ENCODE results near the gene PYGO1.

The PYGO1 gene

GRCh38 chr15:55589287-55589686, 1.1 kb upstream of the PYGO1 start:
- no peak overlapping the region for H3K27ac Mint-ChIP-seq
- peaks cover 48% of the 10 kb centered on the region for H3K27me3 Mint-ChIP-seq
- ATAC-seq, result no peak
- peaks cover 3% of the 10 kb centered on the region for H3K9me3 Mint-ChIP-seq
- no peaks in the 10 kb centered on the region for H3K4me1 Mint-ChIP-seq
- H3K4me3 Mint-ChIP-seq, result peak overlapping the region; percentile 63
- H3K36me3 Mint-ChIP-seq, result no peaks in the 10 kb centered on the region

GRCh38 chr15:55588815-55589115, 620 bp upstream of the PYGO1 start:
- Mint-ChIP-seq H3K9me3 (peaks cover 3% of the 10 kb centered on the region), H3K27ac (no peak overlapping the region), H3K4me3 (no peak overlapping the region), H3K27me3 (peaks cover 53% of the 10 kb centered on the region), H3K4me1 (no peaks in the 10 kb centered on the region), H3K36me3 (no peaks in the 10 kb centered on the region)
- no peak for ATAC-seq

GRCh38 chr15:55587321-55588069, 650 bp downstream of the PYGO1 start:
- H3K36me3 Mint-ChIP-seq, result no peaks in the 10 kb centered on the region
- H3K27me3 Mint-ChIP-seq, result peaks cover 55% of the 10 kb centered on the region
- no peak overlapping the region for H3K27ac Mint-ChIP-seq
- ATAC-seq, result peak; percentile 57
- no peaks in the 10 kb centered on the region for H3K4me1 Mint-ChIP-seq
- no peaks in the 10 kb centered on the region for H3K9me3 Mint-ChIP-seq
- peak overlapping the region; percentile 63 for H3K4me3 Mint-ChIP-seq

GRCh38 chr15:55586808-55587207, 1.3 kb downstream of the PYGO1 start:
- no peak for ATAC-seq
- Mint-ChIP-seq H3K4me3 (no peak overlapping the region), H3K9me3 (no peaks in the 10 kb centered on the region), H3K36me3 (no peaks in the 10 kb centered on the region), H3K27me3 (peaks cover 54% of the 10 kb centered on the region), H3K4me1 (no peaks in the 10 kb centered on the region), H3K27ac (no peak overlapping the region)

- Mint-ChIP-seq H3K4me3 (no peak overlapping the region), H3K9me3 (no peaks in the 10 kb centered on the region), H3K27ac (no peak overlapping the region), H3K36me3 (no peaks in the 10 kb centered on the region), H3K4me1 (no peaks in the 10 kb centered on the region), H3K27me3 (peaks cover 45% of the 10 kb centered on the region)
- ATAC-seq, result no peak
Observed at GRCh38 chr15:55576943-55577342, 11.2 kb downstream of the PYGO1 start.

- H3K9me3 Mint-ChIP-seq, result peaks cover 3% of the 10 kb centered on the region
- H3K27ac Mint-ChIP-seq, result no peak overlapping the region
- H3K27me3 Mint-ChIP-seq, result peaks cover 55% of the 10 kb centered on the region
Observed at GRCh38 chr15:55574096-55574495, 14.0 kb downstream of the PYGO1 start.

GRCh38 chr15:55573224-55573623, 14.9 kb downstream of the PYGO1 start:
- Mint-ChIP-seq H3K9me3 (peaks cover 3% of the 10 kb centered on the region), H3K4me1 (no peaks in the 10 kb centered on the region), H3K27ac (no peak overlapping the region), H3K4me3 (no peak overlapping the region), H3K27me3 (peaks cover 58% of the 10 kb centered on the region), H3K36me3 (no peaks in the 10 kb centered on the region)
- no peak for ATAC-seq

More at GRCh38 chr15:55574096-55574495, 14.0 kb downstream of the PYGO1 start:
- no peak for ATAC-seq
- Mint-ChIP-seq H3K4me1 (no peaks in the 10 kb centered on the region), H3K4me3 (no peak overlapping the region), H3K36me3 (no peaks in the 10 kb centered on the region)

- no peaks in the 10 kb centered on the region for H3K36me3 Mint-ChIP-seq
- H3K27ac Mint-ChIP-seq, result no peak overlapping the region
- H3K9me3 Mint-ChIP-seq, result peaks cover 15% of the 10 kb centered on the region
- no peak for ATAC-seq
- H3K4me1 Mint-ChIP-seq, result no peaks in the 10 kb centered on the region
- H3K27me3 Mint-ChIP-seq, result peaks cover 11% of the 10 kb centered on the region
- no peak overlapping the region for H3K4me3 Mint-ChIP-seq
Observed at GRCh38 chr15:55564347-55565145, 23.6 kb downstream of the PYGO1 start.

- H3K27me3 Mint-ChIP-seq, result no peaks in the 10 kb centered on the region
- no peak for ATAC-seq
- no peaks in the 10 kb centered on the region for H3K36me3 Mint-ChIP-seq
- no peaks in the 10 kb centered on the region for H3K4me1 Mint-ChIP-seq
- H3K4me3 Mint-ChIP-seq, result no peak overlapping the region
- H3K27ac Mint-ChIP-seq, result no peak overlapping the region
- peaks cover 15% of the 10 kb centered on the region for H3K9me3 Mint-ChIP-seq
Observed at GRCh38 chr15:55562601-55563000, 25.5 kb downstream of the PYGO1 start.

GRCh38 chr15:55555089-55555488, 33.1 kb downstream of the PYGO1 start:
- ATAC-seq, result no peak
- Mint-ChIP-seq H3K4me3 (no peak overlapping the region), H3K27me3 (peaks cover 23% of the 10 kb centered on the region), H3K4me1 (no peaks in the 10 kb centered on the region), H3K36me3 (peaks cover 7% of the 10 kb centered on the region), H3K27ac (no peak overlapping the region), H3K9me3 (peaks cover 20% of the 10 kb centered on the region)

GRCh38 chr15:55552926-55553325, 35.2 kb downstream of the PYGO1 start:
- Mint-ChIP-seq H3K27ac (no peak overlapping the region), H3K27me3 (peaks cover 32% of the 10 kb centered on the region), H3K9me3 (peaks cover 20% of the 10 kb centered on the region), H3K4me1 (no peaks in the 10 kb centered on the region), H3K36me3 (peaks cover 7% of the 10 kb centered on the region), H3K4me3 (no peak overlapping the region)
- no peak for ATAC-seq

- Mint-ChIP-seq H3K4me3 (no peak overlapping the region), H3K27me3 (peaks cover 32% of the 10 kb centered on the region), H3K27ac (no peak overlapping the region), H3K4me1 (no peaks in the 10 kb centered on the region), H3K9me3 (peaks cover 20% of the 10 kb centered on the region), H3K36me3 (peaks cover 7% of the 10 kb centered on the region)
- ATAC-seq, result no peak
Observed at GRCh38 chr15:55552451-55552850, 35.7 kb downstream of the PYGO1 start.

GRCh38 chr15:55549305-55549704, 38.8 kb downstream of the PYGO1 start:
- H3K4me3 Mint-ChIP-seq, result no peak overlapping the region
- ATAC-seq, result no peak
- peaks cover 23% of the 10 kb centered on the region for H3K27me3 Mint-ChIP-seq
- peaks cover under 1% of the 10 kb centered on the region for H3K9me3 Mint-ChIP-seq
- no peaks in the 10 kb centered on the region for H3K4me1 Mint-ChIP-seq
- H3K36me3 Mint-ChIP-seq, result no peaks in the 10 kb centered on the region
- no peak overlapping the region for H3K27ac Mint-ChIP-seq

GRCh38 chr15:55546718-55547117, 41.4 kb downstream of the PYGO1 start:
- H3K27ac Mint-ChIP-seq, result no peak overlapping the region
- H3K36me3 Mint-ChIP-seq, result no peaks in the 10 kb centered on the region
- ATAC-seq, result no peak
- H3K9me3 Mint-ChIP-seq, result no peaks in the 10 kb centered on the region
- peaks cover 23% of the 10 kb centered on the region for H3K27me3 Mint-ChIP-seq
- H3K4me1 Mint-ChIP-seq, result no peaks in the 10 kb centered on the region
- no peak overlapping the region for H3K4me3 Mint-ChIP-seq

- ATAC-seq, result no peak
- no peak overlapping the region for H3K27ac Mint-ChIP-seq
Observed at GRCh38 chr15:55535436-55535835, 52.7 kb downstream of the PYGO1 start.

GRCh38 chr15:55532944-55533343, 55.2 kb downstream of the PYGO1 start:
- no peak overlapping the region for H3K4me3 Mint-ChIP-seq
- peaks cover 6% of the 10 kb centered on the region for H3K4me1 Mint-ChIP-seq
- no peak for ATAC-seq
- no peak overlapping the region for H3K27ac Mint-ChIP-seq
- no peaks in the 10 kb centered on the region for H3K36me3 Mint-ChIP-seq
- peaks cover 8% of the 10 kb centered on the region for H3K27me3 Mint-ChIP-seq
- no peaks in the 10 kb centered on the region for H3K9me3 Mint-ChIP-seq

More at GRCh38 chr15:55535436-55535835, 52.7 kb downstream of the PYGO1 start:
- Mint-ChIP-seq H3K4me3 (no peak overlapping the region), H3K9me3 (no peaks in the 10 kb centered on the region), H3K36me3 (no peaks in the 10 kb centered on the region), H3K4me1 (peaks cover 6% of the 10 kb centered on the region), H3K27me3 (peaks cover 20% of the 10 kb centered on the region)
